ENCODE results near the gene CTNNA3.

The CTNNA3 gene

DNA sequence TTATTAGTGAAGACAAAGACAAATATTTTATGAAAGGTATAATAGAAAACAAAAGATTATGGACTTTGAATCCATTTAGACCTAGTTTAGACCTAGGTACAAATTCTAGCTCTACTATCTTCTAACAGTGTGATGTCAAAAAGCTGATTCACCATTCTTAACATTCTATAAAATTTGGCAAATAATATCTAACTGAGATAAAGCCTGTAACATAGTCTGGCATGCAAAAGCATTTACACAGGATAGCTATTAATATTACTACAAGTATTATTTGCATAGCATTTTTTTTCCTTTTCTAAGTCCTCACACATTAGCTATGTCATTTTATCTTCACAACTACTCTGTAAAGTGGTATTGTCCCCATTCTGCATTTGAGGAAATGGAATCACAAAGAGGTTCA is 949.7 kb downstream of the CTNNA3 start:
- Histone ChIP-seq H3K27me3 (replicated peaks in 2 of 5; ENCODE audit: control insufficient read depth in 4 of 5, insufficient read depth in 5 of 5, low read length in 4 of 5) (no peaks in the 10 kb centered on the region), H3K9me3 (ENCODE audit: control extremely low read depth in 1 of 5, control insufficient read depth in 4 of 5, insufficient read depth in 2 of 5, low read depth in 1 of 5, low read length in 4 of 5) (no peaks in the 10 kb centered on the region), H3K4me3 (ENCODE audit: control insufficient read depth in 1 of 7, extremely low read depth in 1 of 7, insufficient read depth in 4 of 7, low read depth in 2 of 7, low read length in 6 of 7) (no peak overlapping the region), H3K27ac (ENCODE audit: insufficient read depth in 1 of 2, low read depth in 1 of 2, low read length in 2 of 2, poor library complexity in 1 of 2, severe bottlenecking in 2 of 2) (no peak overlapping the region), H3K36me3 (ENCODE audit: control insufficient read depth in 4 of 4, insufficient read depth in 4 of 4, low read length in 3 of 4) (no peaks in the 10 kb centered on the region), H3K4me1 (ENCODE audit: control extremely low read depth in 1 of 4, control insufficient read depth in 4 of 4, insufficient read depth in 4 of 4, low read length in 3 of 4) (no peaks in the 10 kb centered on the region)
- POLR2A ChIA-PET = no interaction called here
- CTCF ChIA-PET = no interaction called here
- no peak for DNase-seq

DNA sequence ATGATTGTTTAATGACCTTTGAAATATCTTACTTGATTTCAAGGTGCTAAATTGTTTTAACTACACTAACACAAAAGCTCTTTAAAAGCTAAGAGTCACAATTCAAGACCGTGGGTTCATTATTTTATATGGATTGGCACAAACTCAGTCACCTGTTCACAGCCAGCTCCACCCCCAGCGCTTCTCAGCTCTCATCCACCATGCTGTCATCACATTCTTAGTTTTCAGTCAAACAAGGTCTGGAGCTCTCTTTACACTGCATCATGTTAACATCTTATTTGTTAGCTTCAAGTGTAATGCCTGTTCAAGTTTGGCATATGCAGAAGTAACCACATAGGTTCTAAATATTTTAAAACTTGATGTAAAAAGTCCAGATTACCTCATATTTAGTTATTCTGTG is 951.1 kb downstream of the CTNNA3 start:
- no peak overlapping the region for H3K4me3 ChIP-seq (ENCODE audit: control insufficient read depth in 1 of 7, extremely low read depth in 1 of 7, insufficient read depth in 4 of 7, low read depth in 2 of 7, low read length in 6 of 7)
- H3K9me3 ChIP-seq (ENCODE audit: control extremely low read depth in 1 of 5, control insufficient read depth in 4 of 5, insufficient read depth in 2 of 5, low read depth in 1 of 5, low read length in 4 of 5) = no peaks in the 10 kb centered on the region
- H3K27me3 ChIP-seq (replicated peaks in 2 of 5; ENCODE audit: control insufficient read depth in 4 of 5, insufficient read depth in 5 of 5, low read length in 4 of 5) = no peaks in the 10 kb centered on the region
- DNase-seq = no peak
- no peaks in the 10 kb centered on the region for H3K4me1 ChIP-seq (ENCODE audit: control extremely low read depth in 1 of 4, control insufficient read depth in 4 of 4, insufficient read depth in 4 of 4, low read length in 3 of 4)
- H3K27ac ChIP-seq (ENCODE audit: insufficient read depth in 1 of 2, low read depth in 1 of 2, low read length in 2 of 2, poor library complexity in 1 of 2, severe bottlenecking in 2 of 2) = no peak overlapping the region
- 94% methylated on average over 2 of the region's 2 CpGs for WGBS (ENCODE audit: insufficient coverage)
- no peaks in the 10 kb centered on the region for H3K36me3 ChIP-seq (ENCODE audit: control insufficient read depth in 4 of 4, insufficient read depth in 4 of 4, low read length in 3 of 4)
- ChIA-PET CTCF (no interaction called here), POLR2A (no interaction called here)

DNA sequence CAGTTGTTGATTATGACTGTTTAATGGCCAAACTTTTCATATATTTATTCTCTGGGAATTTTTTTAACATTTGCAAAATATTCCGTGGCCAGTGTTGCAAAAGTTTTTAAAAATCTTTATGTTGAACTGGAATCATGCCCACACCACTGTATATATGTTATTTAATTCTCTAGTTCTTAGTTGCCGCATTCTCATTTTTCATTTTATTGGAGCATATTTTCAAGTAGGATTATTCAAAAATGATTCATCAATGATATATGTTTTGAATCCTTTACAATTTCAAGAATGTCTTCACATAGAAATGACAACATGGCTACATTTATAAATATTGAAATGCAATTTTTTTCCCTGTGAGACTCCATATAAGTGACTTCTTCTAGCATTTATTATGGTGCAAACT is 958.8 kb downstream of the CTNNA3 start:
- ChIA-PET POLR2A (no interaction called here), CTCF (no interaction called here)
- no peaks in the 10 kb centered on the region for H3K4me1 ChIP-seq (ENCODE audit: control extremely low read depth in 1 of 4, control insufficient read depth in 4 of 4, insufficient read depth in 4 of 4, low read length in 3 of 4)
- no peaks in the 10 kb centered on the region for H3K9me3 ChIP-seq (ENCODE audit: control extremely low read depth in 1 of 5, control insufficient read depth in 4 of 5, insufficient read depth in 2 of 5, low read depth in 1 of 5, low read length in 4 of 5)
- no peaks in the 10 kb centered on the region for H3K27me3 ChIP-seq (replicated peaks in 2 of 5; ENCODE audit: control insufficient read depth in 4 of 5, insufficient read depth in 5 of 5, low read length in 4 of 5)
- no peak for DNase-seq
- no CpG with 5 or more reads among the region's 2 CpGs for WGBS (ENCODE audit: insufficient coverage)
- H3K4me3 ChIP-seq (ENCODE audit: control insufficient read depth in 1 of 7, extremely low read depth in 1 of 7, insufficient read depth in 4 of 7, low read depth in 2 of 7, low read length in 6 of 7) = no peak overlapping the region
- no peaks in the 10 kb centered on the region for H3K36me3 ChIP-seq (ENCODE audit: control insufficient read depth in 4 of 4, insufficient read depth in 4 of 4, low read length in 3 of 4)
- H3K27ac ChIP-seq (ENCODE audit: insufficient read depth in 1 of 2, low read depth in 1 of 2, low read length in 2 of 2, poor library complexity in 1 of 2, severe bottlenecking in 2 of 2) = no peak overlapping the region

DNA sequence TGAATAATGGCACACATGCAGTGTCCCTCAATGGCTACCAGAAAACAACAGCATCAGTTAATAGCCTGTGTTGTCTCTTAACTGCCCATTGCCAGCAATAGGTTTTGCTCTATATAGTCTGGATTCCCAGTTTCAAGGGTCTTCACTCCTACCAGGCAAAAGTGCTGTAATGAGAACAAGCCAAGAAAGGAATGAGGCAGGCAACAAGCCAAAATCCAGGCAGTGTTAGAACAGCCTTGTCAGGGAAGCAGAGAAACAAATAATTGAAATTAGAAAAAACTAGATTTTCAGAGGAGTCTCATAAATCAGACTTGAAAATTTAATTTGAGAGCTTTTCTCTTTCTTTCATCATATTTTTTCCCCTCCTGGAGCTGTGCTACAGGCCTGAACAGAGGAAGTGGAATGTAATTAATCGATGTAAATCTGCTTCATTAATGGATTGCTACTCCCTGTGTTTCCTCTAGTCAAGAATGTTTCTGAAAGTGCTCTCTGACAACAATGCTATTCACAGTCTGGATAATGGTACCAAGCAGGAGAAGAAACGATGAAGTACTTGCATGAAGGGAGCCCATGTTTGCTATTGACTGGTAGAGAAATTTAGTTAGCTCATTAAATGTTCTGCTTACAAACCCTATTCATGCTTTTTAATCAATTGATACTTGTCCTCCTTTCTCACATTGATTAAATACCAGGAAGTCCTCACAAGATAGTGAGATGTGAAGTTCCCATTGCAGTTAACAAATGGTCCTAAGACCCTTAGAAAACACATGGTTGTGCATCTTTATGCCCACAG is 972.2 kb downstream of the CTNNA3 start:
- POLR2A ChIA-PET = no interaction called here

DNA sequence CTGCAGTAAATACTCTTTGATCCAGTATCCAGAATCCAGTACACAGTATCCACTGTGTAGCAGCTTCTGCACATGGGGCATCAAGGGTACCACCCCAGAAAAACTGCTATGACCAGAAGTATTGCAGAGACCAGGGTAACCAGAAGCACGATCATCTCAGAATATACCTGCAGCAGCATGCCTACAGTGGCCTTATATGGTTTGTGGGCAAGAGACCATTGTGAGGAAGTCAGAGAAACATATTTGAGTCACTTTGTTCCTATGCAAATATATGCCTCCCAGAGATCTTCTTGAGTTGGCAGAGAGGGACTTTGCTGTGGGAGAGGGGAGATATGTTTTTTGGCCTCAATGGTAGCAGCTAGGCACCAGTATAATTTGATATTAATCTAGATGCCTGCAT is 976.5 kb downstream of the CTNNA3 start:
- POLR2A ChIA-PET = no interaction called here
- 71% methylated on average over 1 of the region's 1 CpG for WGBS (ENCODE audit: insufficient coverage)

More for the DNA sequence above, 972.2 kb downstream of the CTNNA3 start:
- WGBS (ENCODE audit: insufficient coverage) = 60% methylated on average over 1 of the region's 2 CpGs
- Histone ChIP-seq H3K36me3 (ENCODE audit: control insufficient read depth in 4 of 4, insufficient read depth in 4 of 4, low read length in 3 of 4) (no peaks in the 10 kb centered on the region), H3K4me3 (ENCODE audit: control insufficient read depth in 1 of 7, extremely low read depth in 1 of 7, insufficient read depth in 4 of 7, low read depth in 2 of 7, low read length in 6 of 7) (no peak overlapping the region), H3K9me3 (ENCODE audit: control extremely low read depth in 1 of 5, control insufficient read depth in 4 of 5, insufficient read depth in 2 of 5, low read depth in 1 of 5, low read length in 4 of 5) (no peaks in the 10 kb centered on the region), H3K4me1 (ENCODE audit: control extremely low read depth in 1 of 4, control insufficient read depth in 4 of 4, insufficient read depth in 4 of 4, low read length in 3 of 4) (no peaks in the 10 kb centered on the region), H3K27me3 (replicated peaks in 2 of 5; ENCODE audit: control insufficient read depth in 4 of 5, insufficient read depth in 5 of 5, low read length in 4 of 5) (no peaks in the 10 kb centered on the region), H3K27ac (ENCODE audit: insufficient read depth in 1 of 2, low read depth in 1 of 2, low read length in 2 of 2, poor library complexity in 1 of 2, severe bottlenecking in 2 of 2) (no peak overlapping the region)
- CTCF ChIA-PET = no interaction called here
- DNase-seq = no peak

DNA sequence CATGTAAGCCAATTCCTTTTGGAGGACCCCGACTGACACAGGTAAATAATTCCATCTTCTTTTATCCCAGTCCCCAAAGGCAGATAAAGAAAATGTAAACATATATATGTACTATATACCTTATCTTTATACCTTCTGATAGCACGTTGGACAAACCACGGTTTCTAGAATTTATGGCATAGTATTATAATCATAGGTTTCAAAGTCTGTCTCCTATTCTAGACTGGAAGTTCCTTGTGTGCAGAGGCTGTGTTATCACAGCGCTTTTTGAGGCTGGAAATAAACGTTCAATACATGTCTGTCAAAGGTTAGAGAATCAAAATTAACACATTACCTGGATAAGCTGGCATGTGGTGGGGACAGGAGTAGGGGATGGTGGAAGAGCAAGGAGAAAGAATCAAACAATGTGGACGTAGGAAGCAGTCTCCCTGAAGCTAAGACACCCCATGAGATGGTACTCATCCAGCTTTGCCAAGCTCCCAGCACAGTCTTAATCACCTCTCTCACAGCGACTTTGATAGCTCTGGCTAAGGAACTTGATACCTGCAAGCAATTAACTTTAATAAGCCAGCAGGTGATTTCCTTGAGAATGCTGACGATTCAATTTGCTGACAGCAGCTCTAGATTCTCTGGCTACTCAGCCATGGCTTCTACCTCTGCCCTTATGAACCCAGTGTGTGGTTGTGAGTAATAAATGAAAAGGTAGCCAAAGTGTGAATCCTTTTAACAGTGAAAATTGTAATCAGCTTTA is 978.6 kb downstream of the CTNNA3 start:
- no peak for DNase-seq
- H3K9me3 ChIP-seq (ENCODE audit: control extremely low read depth in 1 of 5, control insufficient read depth in 4 of 5, insufficient read depth in 2 of 5, low read depth in 1 of 5, low read length in 4 of 5) = no peaks in the 10 kb centered on the region
- H3K27me3 ChIP-seq (replicated peaks in 2 of 5; ENCODE audit: control insufficient read depth in 4 of 5, insufficient read depth in 5 of 5, low read length in 4 of 5) = peaks cover 0 to 3% (median 0%) of the 10 kb centered on the region in 5 experiments
- CTCF ChIA-PET = no interaction called here
- H3K27ac ChIP-seq (ENCODE audit: insufficient read depth in 1 of 2, low read depth in 1 of 2, low read length in 2 of 2, poor library complexity in 1 of 2, severe bottlenecking in 2 of 2) = no peak overlapping the region
- H3K4me1 ChIP-seq (ENCODE audit: control extremely low read depth in 1 of 4, control insufficient read depth in 4 of 4, insufficient read depth in 4 of 4, low read length in 3 of 4) = no peaks in the 10 kb centered on the region
- no peak overlapping the region for H3K4me3 ChIP-seq (ENCODE audit: control insufficient read depth in 1 of 7, extremely low read depth in 1 of 7, insufficient read depth in 4 of 7, low read depth in 2 of 7, low read length in 6 of 7)
- no peaks in the 10 kb centered on the region for H3K36me3 ChIP-seq (ENCODE audit: control insufficient read depth in 4 of 4, insufficient read depth in 4 of 4, low read length in 3 of 4)
- WGBS (ENCODE audit: insufficient coverage) = 81% methylated on average over 2 of the region's 8 CpGs
- POLR2A ChIA-PET = interaction anchor here (0.6 to 0.7 kb wide), 2 partner anchors 501 to 879 kb away, joined by 3 read pairs; no protein-coding TSS in a partner anchor

More for the DNA sequence above, 976.5 kb downstream of the CTNNA3 start:
- H3K4me3 ChIP-seq (ENCODE audit: control insufficient read depth in 1 of 7, extremely low read depth in 1 of 7, insufficient read depth in 4 of 7, low read depth in 2 of 7, low read length in 6 of 7) = no peak overlapping the region
- H3K4me1 ChIP-seq (ENCODE audit: control extremely low read depth in 1 of 4, control insufficient read depth in 4 of 4, insufficient read depth in 4 of 4, low read length in 3 of 4) = no peaks in the 10 kb centered on the region
- CTCF ChIA-PET = no interaction called here
- DNase-seq = no peak
- no peaks in the 10 kb centered on the region for H3K9me3 ChIP-seq (ENCODE audit: control extremely low read depth in 1 of 5, control insufficient read depth in 4 of 5, insufficient read depth in 2 of 5, low read depth in 1 of 5, low read length in 4 of 5)
- H3K27ac ChIP-seq (ENCODE audit: insufficient read depth in 1 of 2, low read depth in 1 of 2, low read length in 2 of 2, poor library complexity in 1 of 2, severe bottlenecking in 2 of 2) = no peak overlapping the region
- peaks cover 0 to 3% (median 0%) of the 10 kb centered on the region in 5 experiments for H3K27me3 ChIP-seq (replicated peaks in 2 of 5; ENCODE audit: control insufficient read depth in 4 of 5, insufficient read depth in 5 of 5, low read length in 4 of 5)
- H3K36me3 ChIP-seq (ENCODE audit: control insufficient read depth in 4 of 4, insufficient read depth in 4 of 4, low read length in 3 of 4) = no peaks in the 10 kb centered on the region

DNA sequence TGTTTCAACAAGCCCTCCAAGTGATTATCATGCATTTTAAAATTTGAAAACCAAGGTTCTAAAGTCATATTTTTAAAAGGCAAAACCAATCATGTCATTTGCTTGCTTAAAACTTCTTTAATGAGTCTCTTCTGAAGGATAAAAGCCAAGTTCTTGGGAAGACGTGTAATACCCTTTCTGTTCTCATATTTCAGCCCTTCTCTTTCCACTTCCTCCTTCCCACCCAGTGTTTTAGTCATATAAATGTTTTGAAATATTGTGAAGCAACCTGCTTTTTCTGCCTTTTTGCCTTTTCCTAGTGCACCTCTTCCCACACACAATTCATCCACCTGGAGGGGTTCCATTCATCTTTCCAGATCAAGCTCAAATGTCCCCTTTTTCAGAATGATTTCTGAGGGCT is 981.3 kb downstream of the CTNNA3 start:
- no peak for DNase-seq
- CTCF ChIA-PET = no interaction called here

More for the DNA sequence above, 981.3 kb downstream of the CTNNA3 start:
- Histone ChIP-seq H3K36me3 (ENCODE audit: control insufficient read depth in 4 of 4, insufficient read depth in 4 of 4, low read length in 3 of 4) (no peaks in the 10 kb centered on the region), H3K4me1 (ENCODE audit: control extremely low read depth in 1 of 4, control insufficient read depth in 4 of 4, insufficient read depth in 4 of 4, low read length in 3 of 4) (no peaks in the 10 kb centered on the region), H3K27me3 (replicated peaks in 2 of 5; ENCODE audit: control insufficient read depth in 4 of 5, insufficient read depth in 5 of 5, low read length in 4 of 5) (peaks cover 0 to 3% (median 0%) of the 10 kb centered on the region in 5 experiments), H3K27ac (ENCODE audit: insufficient read depth in 1 of 2, low read depth in 1 of 2, low read length in 2 of 2, poor library complexity in 1 of 2, severe bottlenecking in 2 of 2) (no peak overlapping the region), H3K9me3 (ENCODE audit: control extremely low read depth in 1 of 5, control insufficient read depth in 4 of 5, insufficient read depth in 2 of 5, low read depth in 1 of 5, low read length in 4 of 5) (no peaks in the 10 kb centered on the region), H3K4me3 (ENCODE audit: control insufficient read depth in 1 of 7, extremely low read depth in 1 of 7, insufficient read depth in 4 of 7, low read depth in 2 of 7, low read length in 6 of 7) (no peak overlapping the region)
- no CpG with 5 or more reads among the region's 1 CpG for WGBS (ENCODE audit: insufficient coverage)
- POLR2A ChIA-PET = no interaction called here
